NCI-H510A (cell line): ENCODE data around the gene PLA2G4C.
"Not testable (repeated sequence)": the region's sequence is repeated elsewhere in the genome, so short reads cannot be mapped to it uniquely, and the experiment has no call there.

Experiments used
- DNase-seq: peaks from one replicate; lab custom pipeline; 2025; lab: John Stamatoyannopoulos, UW

PLA2G4C gene

DNA sequence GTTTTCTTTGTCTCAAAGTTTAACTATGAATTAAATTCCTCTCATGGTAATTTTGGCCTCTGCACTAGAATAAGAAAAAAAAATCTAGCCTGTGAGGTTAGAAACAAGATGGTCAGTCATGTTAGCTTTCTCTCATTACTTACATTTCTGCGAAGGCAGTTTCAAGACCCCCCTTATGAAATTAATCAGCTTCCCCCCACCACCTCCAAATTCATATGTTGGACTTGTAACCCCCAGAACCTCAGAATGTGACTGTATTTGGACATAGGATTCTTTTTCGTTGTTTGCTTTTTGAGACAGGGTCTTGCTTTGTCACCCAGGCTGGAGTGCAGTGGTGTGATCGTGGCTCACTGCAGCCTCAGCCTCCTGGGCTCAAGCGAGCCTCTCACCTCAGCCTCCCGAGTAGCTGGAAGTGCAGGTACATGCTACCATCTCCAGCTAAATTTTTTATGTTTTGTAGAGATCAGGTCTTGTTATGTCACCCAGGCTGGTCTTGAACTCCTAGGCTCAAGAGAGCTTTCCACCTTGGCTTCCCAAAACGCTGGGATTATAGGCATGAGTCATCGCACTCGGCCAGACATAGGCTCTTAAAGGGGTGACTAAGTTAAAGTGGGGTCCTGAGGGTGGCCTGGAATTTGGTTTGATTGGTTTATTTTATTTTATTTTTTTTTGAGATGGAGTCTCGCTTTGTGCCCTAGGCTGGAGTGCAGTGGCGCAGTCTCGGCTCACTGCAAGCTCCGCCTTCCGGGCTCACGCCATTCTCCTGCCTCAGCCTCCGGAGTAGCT is 1.4 kb downstream of the PLA2G4C start:
- no peak for DNase-seq

- DNase-seq, result no peak
Observed at GRCh38 chr19:48103922-48104321, 6.7 kb downstream of the PLA2G4C start.

DNA sequence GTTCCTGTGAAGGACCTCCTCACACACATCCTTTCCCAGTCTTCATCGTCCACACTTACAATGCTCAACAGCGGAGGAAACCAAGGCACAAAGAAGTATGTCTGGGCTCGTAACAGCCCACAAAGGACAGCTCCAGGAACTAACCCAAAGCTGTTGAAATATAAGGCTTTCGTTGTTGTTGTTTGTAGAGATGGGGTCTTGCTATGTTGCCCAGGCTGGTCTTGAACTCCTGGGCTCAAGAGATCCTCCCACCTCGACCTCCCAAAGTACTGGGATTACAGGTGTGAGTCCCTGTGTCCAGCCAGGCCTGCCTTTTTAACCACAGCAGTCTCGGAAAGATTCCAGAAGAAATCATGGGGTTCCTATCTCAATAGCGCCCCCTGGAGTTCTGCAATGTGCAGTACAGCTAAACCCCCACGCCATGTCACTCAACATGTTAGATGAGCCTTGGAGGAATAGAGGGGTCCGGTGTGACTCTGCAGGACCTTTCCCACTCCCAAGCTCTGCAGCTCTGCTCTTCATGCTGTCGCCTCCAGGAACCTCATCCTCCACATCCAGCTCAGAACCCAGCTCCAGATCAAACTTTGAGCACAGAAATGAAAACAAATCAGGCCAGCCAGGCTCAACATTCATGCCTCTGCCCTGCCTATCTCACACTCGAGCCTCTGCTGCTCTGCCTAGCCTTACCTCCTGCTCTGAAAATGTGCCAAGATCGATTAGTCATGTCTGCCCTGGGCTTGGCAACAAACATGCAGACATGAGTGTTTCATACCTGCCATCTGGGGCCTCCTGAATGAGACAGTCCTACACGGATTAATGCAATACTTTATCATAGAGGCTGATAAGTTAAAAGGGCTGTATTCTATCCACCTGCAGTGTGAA is 7.5 kb downstream of the PLA2G4C start:
- no peak for DNase-seq

- DNase-seq, result no peak
Observed at GRCh38 chr19:48095612-48096175, 14.9 kb downstream of the PLA2G4C start.

DNA sequence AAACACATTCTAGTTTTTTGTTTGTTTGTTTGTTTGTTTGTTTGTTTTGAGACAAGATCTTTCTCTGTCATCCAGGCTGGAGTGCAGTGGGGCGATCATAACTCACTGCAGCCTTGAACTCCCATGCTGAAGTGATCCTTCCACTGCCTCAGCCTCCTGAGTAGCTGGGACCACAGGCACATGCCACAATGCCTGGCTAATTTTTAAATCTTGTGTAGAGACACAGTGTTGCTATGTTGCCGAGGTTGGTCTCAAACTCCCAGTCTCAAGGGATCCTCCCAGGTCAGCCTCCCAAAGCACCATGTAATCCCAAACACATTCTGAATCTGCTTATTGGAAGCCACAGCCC is 15.8 kb downstream of the PLA2G4C start:
- DNase-seq, result no peak

DNA sequence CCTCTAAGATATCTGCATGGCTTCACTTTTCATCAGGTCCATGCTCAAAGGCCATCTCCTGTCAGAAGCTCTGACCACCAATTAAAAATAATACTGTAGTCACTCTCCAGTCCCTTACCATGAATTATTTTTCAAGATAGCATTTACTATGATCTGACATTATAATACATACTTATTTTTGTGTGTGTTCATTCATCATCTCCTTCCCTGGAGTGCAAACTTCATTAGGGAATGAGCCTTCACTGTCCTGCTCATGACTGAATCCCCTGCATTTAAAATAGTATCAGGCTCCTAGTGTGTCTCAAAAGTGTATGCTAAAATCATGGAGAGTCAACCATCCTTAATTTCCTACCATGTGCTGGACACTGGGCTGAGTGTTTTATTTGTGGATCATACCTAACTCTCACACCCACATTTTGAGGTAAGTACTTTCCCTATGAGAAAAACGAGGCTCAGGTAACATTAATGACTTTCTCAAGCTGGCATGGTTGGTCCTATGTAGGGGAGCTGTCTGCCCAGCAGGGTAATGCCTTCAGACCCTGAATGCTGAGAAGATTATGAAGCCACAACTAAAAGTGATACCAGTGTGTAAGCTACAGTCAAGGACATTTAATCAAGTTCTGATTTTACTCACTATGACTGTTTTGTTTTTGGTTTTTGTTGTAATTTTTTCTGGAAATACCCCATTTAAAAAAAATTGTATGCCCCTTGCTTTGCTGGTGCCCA is 16.3 kb downstream of the PLA2G4C start:
- no peak for DNase-seq

- not testable (repeated sequence) for DNase-seq
Observed at GRCh38 chr19:48091111-48091718, 19.4 kb downstream of the PLA2G4C start.

GRCh38 chr19:48090281-48090802 is 20.3 kb downstream of the PLA2G4C start:
- no peak for DNase-seq

DNA sequence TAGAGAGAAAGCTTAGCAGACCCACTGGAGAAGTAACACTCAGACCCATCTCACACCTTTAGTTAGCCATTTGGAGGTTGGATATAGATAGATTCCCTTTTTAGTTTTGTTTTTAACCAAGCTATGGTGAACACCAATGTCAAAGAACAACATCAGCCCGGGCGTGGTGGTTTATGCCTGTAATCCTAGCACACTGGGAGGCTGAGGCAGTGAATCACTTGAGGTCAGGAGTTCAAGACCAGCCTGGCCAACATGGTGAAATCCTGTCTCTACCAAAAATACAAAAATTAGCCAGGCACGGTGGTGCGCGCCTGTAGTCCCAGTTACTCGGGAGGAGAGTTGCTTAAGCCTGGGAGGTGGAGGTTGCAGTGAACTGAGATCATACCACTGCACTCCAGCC is 21.6 kb downstream of the PLA2G4C start:
- DNase-seq, result not testable (repeated sequence)

GRCh38 chr19:48085904-48086864 is 24.4 kb downstream of the PLA2G4C start:
- DNase-seq, result no peak

- no peak for DNase-seq
Observed at GRCh38 chr19:48085076-48085475, 25.5 kb downstream of the PLA2G4C start.

DNA sequence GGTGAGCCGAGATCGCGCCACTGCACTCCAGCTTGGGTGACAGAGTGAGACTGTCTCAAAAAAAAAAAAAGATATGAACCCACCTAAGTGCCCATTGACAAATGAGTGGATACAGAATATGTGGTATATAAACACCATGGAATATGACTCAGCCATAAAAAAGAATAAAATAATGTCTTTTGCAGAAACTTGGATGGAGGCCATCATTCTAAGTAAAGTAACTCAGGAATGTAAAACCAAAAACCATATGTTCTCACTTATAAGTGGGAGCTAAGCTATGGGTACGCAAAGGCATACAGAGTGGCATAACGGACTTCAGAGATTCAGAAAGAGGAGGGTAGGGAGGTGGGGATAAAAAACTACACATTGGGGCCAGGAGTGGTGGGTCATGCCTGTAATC is 29.5 kb downstream of the PLA2G4C start:
- DNase-seq, result no peak

DNA sequence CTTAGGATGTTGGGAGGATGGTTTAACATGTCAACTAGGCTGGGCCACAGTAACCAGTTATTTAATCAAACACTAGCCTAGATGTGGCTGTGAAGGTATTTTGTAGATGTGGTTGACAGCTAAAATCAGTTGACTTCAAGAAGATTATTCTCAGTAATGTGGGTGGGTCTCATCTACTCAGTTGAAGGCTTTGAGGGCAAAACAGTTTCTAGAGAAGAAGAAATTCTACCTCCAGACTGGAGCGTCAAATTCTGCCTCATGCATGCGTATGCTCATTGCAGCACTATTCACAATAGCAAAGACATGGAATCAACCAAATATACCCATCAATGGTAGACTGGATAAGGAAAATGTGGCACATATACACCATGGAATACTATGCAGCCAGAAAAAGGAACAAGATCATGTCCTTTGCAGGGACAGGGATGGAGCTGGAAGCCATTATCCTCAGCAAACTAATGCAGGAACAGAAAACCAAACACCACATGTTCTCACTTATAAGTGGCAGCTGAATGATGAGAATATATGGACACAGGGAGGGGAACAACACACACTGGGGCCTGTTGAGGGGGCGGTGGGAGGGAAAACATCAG is 40.3 kb downstream of the PLA2G4C start:
- not testable (repeated sequence) for DNase-seq

DNA sequence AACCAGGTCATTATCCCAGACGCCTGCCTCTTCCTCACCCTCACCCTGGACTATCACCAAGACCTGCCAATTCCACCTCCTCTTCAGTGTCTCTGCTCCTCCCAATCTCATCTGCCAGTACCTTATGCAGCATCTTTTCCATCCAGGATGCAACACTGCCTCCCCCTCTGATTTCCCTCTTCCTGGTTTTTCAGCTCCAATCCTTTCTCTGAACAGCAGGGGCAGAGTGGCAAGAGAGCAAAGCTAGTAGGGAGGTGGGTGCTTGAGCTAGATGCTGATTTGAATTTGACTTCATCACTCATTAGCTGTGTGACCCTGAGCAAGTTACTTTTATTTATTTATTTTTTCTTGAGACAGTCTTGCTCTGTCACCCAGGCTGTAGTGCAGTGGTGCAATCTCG is 41.2 kb downstream of the PLA2G4C start:
- DNase-seq, result no peak

- DNase-seq, result no peak
Observed at GRCh38 chr19:48064509-48064908, 46.1 kb downstream of the PLA2G4C start.

- no peak for DNase-seq
Observed at GRCh38 chr19:48061401-48062344, 48.9 kb downstream of the PLA2G4C start.

GRCh38 chr19:48060381-48060780 is 50.2 kb downstream of the PLA2G4C start:
- DNase-seq, result no peak

- no peak for DNase-seq
Observed at GRCh38 chr19:48059331-48059730, 51.3 kb downstream of the PLA2G4C start.

- no peak for DNase-seq
Observed at GRCh38 chr19:48053856-48054255, 56.8 kb downstream of the PLA2G4C start.
